H9 (cell line): ENCODE measurements around the gene MID1. TPM values are rescaled to one million over a fixed set of nuclear protein-coding genes. Genes with fewer than 3 reads are reported as not detected.

Source experiments
- DNase-seq: peaks from one replicate; pipeline ENCODE4 v3.0.0-alpha.2; 2017
- H2AFZ ChIP-seq: one replicate; pipeline ENCODE4 v1.6.1; 2013; ENCODE audit warnings: mild to moderate bottlenecking, low read length, control low read depth, moderate library complexity
- H2AK5ac ChIP-seq: 2 replicates; pipeline ENCODE4 v1.6.1; 2013; ENCODE audit warnings: low read length, control low read depth, mixed read lengths; ENCODE audit not compliant: insufficient read length
- H2BK120ac ChIP-seq: one replicate; pipeline ENCODE4 v1.6.1; 2013; ENCODE audit warnings: low read depth, mild to moderate bottlenecking, low read length, control low read depth, inconsistent platforms; ENCODE audit not compliant: poor library complexity, severe bottlenecking
- H2BK12ac ChIP-seq: 2 replicates; pipeline ENCODE4 v1.6.1; 2013; ENCODE audit warnings: low read length, control low read depth, mixed read lengths, low read depth; ENCODE audit not compliant: insufficient read length
- H2BK15ac ChIP-seq: 2 replicates; pipeline ENCODE4 v1.6.1; 2013; ENCODE audit warnings: low read depth, low read length, control low read depth
- H2BK20ac ChIP-seq: one replicate; pipeline ENCODE4 v1.6.1; 2013; ENCODE audit warnings: low read depth, mild to moderate bottlenecking, low read length, control low read depth, inconsistent platforms; ENCODE audit not compliant: poor library complexity, severe bottlenecking
- H2BK5ac ChIP-seq: 2 replicates; pipeline ENCODE4 v1.6.1; 2013; ENCODE audit warnings: low read length, control low read depth, mixed read lengths; ENCODE audit not compliant: insufficient read length
- H3K14ac ChIP-seq: 2 replicates; pipeline ENCODE4 v1.6.1; 2013; ENCODE audit warnings: low read length, control low read depth; ENCODE audit not compliant: insufficient read depth
- H3K18ac ChIP-seq: 2 replicates; pipeline ENCODE4 v1.6.1; 2013; ENCODE audit warnings: low read depth, mild to moderate bottlenecking, mixed read lengths, low read length, control low read depth; ENCODE audit not compliant: insufficient read length
- H3K23ac ChIP-seq: 2 replicates; pipeline ENCODE4 v1.6.1; 2013; ENCODE audit warnings: low read length, control low read depth, mixed read lengths, low read depth; ENCODE audit not compliant: insufficient read length
- H3K23me2 ChIP-seq: 2 replicates; pipeline ENCODE4 v1.6.1; 2013; ENCODE audit warnings: low read depth, mild to moderate bottlenecking, mixed read lengths, low read length, control low read depth; ENCODE audit not compliant: insufficient read length, poor library complexity, severe bottlenecking
- H3K27ac ChIP-seq: 2 replicates; pipeline ENCODE4 v1.5.1; 2013; ENCODE audit warnings: low read length, control low read depth, mixed read lengths, low read depth; ENCODE audit not compliant: insufficient read length
- H3K27me3 ChIP-seq: 2 replicates; pipeline ENCODE4 v1.6.1; 2013; ENCODE audit warnings: low read length, control low read depth, inconsistent platforms; ENCODE audit not compliant: insufficient read depth
- H3K4ac ChIP-seq: 2 replicates; pipeline ENCODE4 v1.6.1; 2013; ENCODE audit warnings: low read depth, mild to moderate bottlenecking, control low read depth, inconsistent platforms, low read length, moderate library complexity
- H3K4me1 ChIP-seq: 2 replicates; pipeline ENCODE4 v1.6.1; 2013; ENCODE audit warnings: low read length, control low read depth, inconsistent platforms; ENCODE audit not compliant: insufficient read depth
- H3K4me2 ChIP-seq: 2 replicates; pipeline ENCODE4 v1.6.1; 2013; ENCODE audit warnings: low read length, control low read depth, mixed read lengths; ENCODE audit not compliant: insufficient read length, insufficient read depth
- H3K56ac ChIP-seq: 2 replicates; pipeline ENCODE4 v1.6.1; 2013; ENCODE audit warnings: low read depth, mild to moderate bottlenecking, mixed read lengths, low read length, control low read depth; ENCODE audit not compliant: insufficient read length
- H3K79me1 ChIP-seq: 2 replicates; pipeline ENCODE4 v1.6.1; 2013; ENCODE audit warnings: low read depth, mild to moderate bottlenecking, moderate library complexity, low read length, control low read depth, inconsistent platforms; ENCODE audit not compliant: insufficient read depth, poor library complexity, severe bottlenecking
- H3K79me2 ChIP-seq: 2 replicates; pipeline ENCODE4 v1.6.1; 2013; ENCODE audit warnings: low read length, control low read depth, inconsistent platforms; ENCODE audit not compliant: insufficient read depth
- H3K9ac ChIP-seq: 2 replicates; pipeline ENCODE4 v1.6.1; 2013; ENCODE audit warnings: low read length, control low read depth, mixed read lengths; ENCODE audit not compliant: insufficient read length; ENCODE audit errors: extremely low read depth
- H3K9me3 ChIP-seq: one replicate; pipeline ENCODE4 v1.6.1; 2013; ENCODE audit warnings: low read depth, low read length, inconsistent platforms; ENCODE audit not compliant: control insufficient read depth
- H3T11ph ChIP-seq: one replicate; pipeline ENCODE4 v1.6.1; 2013; ENCODE audit warnings: mild to moderate bottlenecking, low read length, control low read depth, inconsistent platforms
- H4K20me1 ChIP-seq: one replicate; pipeline ENCODE4 v1.6.1; 2013; ENCODE audit not compliant: control insufficient read depth, insufficient read length, insufficient read depth
- H4K5ac ChIP-seq: 2 replicates; pipeline ENCODE4 v1.6.1; 2013; ENCODE audit warnings: low read depth, mild to moderate bottlenecking, mixed read lengths, low read length, control low read depth; ENCODE audit not compliant: insufficient read length
- H4K8ac ChIP-seq: replicated peaks from 2 replicates; pipeline ENCODE4 v1.6.1; 2013; ENCODE audit warnings: low read length, control low read depth, mixed read lengths, low read depth; ENCODE audit not compliant: insufficient read length
- H4K91ac ChIP-seq: 2 replicates; pipeline ENCODE4 v1.6.1; 2013; ENCODE audit warnings: low read depth, mild to moderate bottlenecking, moderate library complexity, mixed read lengths, low read length, control low read depth; ENCODE audit not compliant: insufficient read length
- H3K27ac Mint-ChIP-seq, 3 experiments: 2 replicates in 2 of 3; 3 replicates in 1 of 3; pipeline ENCODE4 v1.8.0; 2020 to 2021; ENCODE audit warnings: mixed read lengths in 3 of 3, mild to moderate bottlenecking in 1 of 3, moderate library complexity in 1 of 3
- H3K27me3 Mint-ChIP-seq: 2 replicates; pipeline ENCODE4 v1.8.0; 2021; ENCODE audit warnings: low read depth, mild to moderate bottlenecking, moderate library complexity, mixed read lengths
- H3K36me3 Mint-ChIP-seq, 3 experiments: 2 replicates in 2 of 3; 3 replicates in 1 of 3; pipeline ENCODE4 v1.8.0; 2020 to 2021; ENCODE audit warnings: low read depth in 3 of 3, mixed read lengths in 3 of 3; ENCODE audit not compliant: insufficient read depth in 1 of 3
- H3K4me1 Mint-ChIP-seq, 2 experiments: 2 replicates each; pipeline ENCODE4 v1.8.0; 2020; ENCODE audit warnings: mixed read lengths in 2 of 2
- H3K4me3 Mint-ChIP-seq, 2 experiments: 2 replicates in 1 of 2; 3 replicates in 1 of 2; pipeline ENCODE4 v1.8.0; 2020 to 2021; ENCODE audit warnings: mild to moderate bottlenecking in 2 of 2, mixed read lengths in 2 of 2, moderate library complexity in 1 of 2
- H3K9me3 Mint-ChIP-seq, 2 experiments: 2 replicates in 1 of 2; 3 replicates in 1 of 2; pipeline ENCODE4 v1.8.0; 2020; ENCODE audit warnings: mild to moderate bottlenecking in 2 of 2, mixed read lengths in 2 of 2, moderate library complexity in 1 of 2
- CTCF ChIP-seq: fragments of 200-600 bp; sonication (generic); conservative IDR thresholded peaks from 3 replicates; pipeline ENCODE4 v1.8.0; 2021; ENCODE audit warnings: antibody characterized with exemption, mild to moderate bottlenecking
- WGBS: extraction: QIAGEN DNeasy Blood & Tissue Kit; methylation state at CpG from one replicate; pipeline ENCODE4 v1.1.7; 2013; ENCODE audit warnings: missing lambda C conversion rate, low lambda C conversion rate, mixed read lengths; ENCODE audit not compliant: insufficient read length; ENCODE audit errors: extremely low coverage; 5-methylcytosine and 5-hydroxymethylcytosine counted together
- total RNA-seq: library from RNA; stranded (reverse); gene quantifications from 2 replicates; pipeline ENCODE4 v1.2.1, GENCODE V29; 2021

MID1 gene
- total RNA-seq, 1 experiment from 2014 or later, result 32.9 TPM

GRCh38 chrX:10631416-10632145 is 11.2 kb upstream of the MID1 start:
- Histone ChIP-seq H2BK5ac (no peak overlapping the region), H2AK5ac (no peak overlapping the region), H3K79me1 (no peaks in the 10 kb centered on the region), H3T11ph (no peak overlapping the region), H3K27me3 (no peaks in the 10 kb centered on the region), H4K91ac (no peak overlapping the region), H2BK12ac (no peak overlapping the region), H3K9ac (no peak overlapping the region), H3K79me2 (no peaks in the 10 kb centered on the region), H3K18ac (no peak overlapping the region), H3K4me2 (no peak overlapping the region), H3K4me1 (peaks cover 5% of the 10 kb centered on the region; the same call in 1 of the 2 replicates), H3K14ac (no peak overlapping the region), H2BK20ac (no peak overlapping the region), H4K5ac (no peak overlapping the region), H3K27ac (no peak overlapping the region), H2BK15ac (no peak overlapping the region), H3K56ac (no peak overlapping the region), H3K23ac (no peak overlapping the region), H2BK120ac (no peak overlapping the region), H4K8ac (no peak overlapping the region), H3K4ac (no peak overlapping the region), H3K23me2 (no peaks in the 10 kb centered on the region), H2AFZ (no peak overlapping the region), H4K20me1 (no peaks in the 10 kb centered on the region), H3K9me3 (no peaks in the 10 kb centered on the region)
- TF ChIP-seq CTCF, result no peak
- no peak overlapping the region for H3K4me3 Mint-ChIP-seq
- H3K4me1 Mint-ChIP-seq, result peaks cover 18 to 24% of the 10 kb centered on the region in 2 experiments
- H3K27me3 Mint-ChIP-seq, result no peaks in the 10 kb centered on the region; the same call in 1 of the 2 replicates
- no CpG with 5 or more reads among the region's 7 CpGs for whole genome bisulfite sequencing
- no peak for DNase-seq
- no peak overlapping the region for H3K27ac Mint-ChIP-seq
- peaks cover 3 to 6% (median 3%) of the 10 kb centered on the region in 3 experiments; a peak in 2 of 7 replicates for H3K36me3 Mint-ChIP-seq
- H3K9me3 Mint-ChIP-seq, result peaks cover 40 to 42% of the 10 kb centered on the region in 2 experiments
